HG02642 (cell line): ENCODE results near the gene ANP32E.

Experiments
- ATAC-seq: cut with Tn5 transposase; IDR thresholded peaks from one replicate; pipeline ENCODE4 v1.9.1; 2021; ENCODE audit warnings: mild to moderate bottlenecking; ENCODE audit not compliant: unreplicated experiment, poor library complexity

ANP32E gene

GRCh38 chr1:150176593-150176992 is 59.3 kb downstream of the ANP32E start:
- ATAC-seq = no peak

GRCh38 chr1:150173141-150173585 is 62.7 kb downstream of the ANP32E start:
- no peak for ATAC-seq

GRCh38 chr1:150171801-150172200 is 64.1 kb downstream of the ANP32E start:
- no peak for ATAC-seq

- ATAC-seq = no peak
These were observed 66.8 kb downstream of the ANP32E start for GRCh38 chr1:150168960-150169601.
